ENCODE results near the gene MOG.
A peak's percentile ranks its signal among the peaks of the same experiment; 100 is the strongest.

Gene MOG

DNA sequence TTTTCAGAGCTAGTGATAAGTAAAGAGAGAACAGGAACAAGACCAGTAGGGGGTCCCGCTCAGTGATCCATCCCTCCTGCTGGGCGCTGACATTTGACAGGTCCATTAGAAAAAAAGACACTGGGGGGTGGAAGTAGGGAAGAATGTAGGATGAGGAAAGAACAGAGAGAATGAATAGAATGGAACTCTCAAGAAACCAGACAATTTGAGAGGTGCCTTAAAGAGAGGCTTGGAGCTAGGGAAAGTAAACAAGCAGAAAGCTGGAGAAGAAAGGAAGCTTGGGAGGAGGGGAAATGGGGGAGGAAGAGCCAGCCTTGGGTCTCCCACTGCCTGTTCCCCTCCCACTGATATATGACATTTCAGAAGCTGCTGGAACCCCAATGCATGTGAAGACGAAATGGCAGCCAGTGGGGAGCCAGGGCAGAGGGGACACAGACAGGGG, 32.4 kb upstream of the MOG start:
- H3K4me3 ChIP-seq (ENCODE audit: low read depth, low read length) = peak overlapping the region; percentile 17
- TF ChIP-seq, protein P1, sequence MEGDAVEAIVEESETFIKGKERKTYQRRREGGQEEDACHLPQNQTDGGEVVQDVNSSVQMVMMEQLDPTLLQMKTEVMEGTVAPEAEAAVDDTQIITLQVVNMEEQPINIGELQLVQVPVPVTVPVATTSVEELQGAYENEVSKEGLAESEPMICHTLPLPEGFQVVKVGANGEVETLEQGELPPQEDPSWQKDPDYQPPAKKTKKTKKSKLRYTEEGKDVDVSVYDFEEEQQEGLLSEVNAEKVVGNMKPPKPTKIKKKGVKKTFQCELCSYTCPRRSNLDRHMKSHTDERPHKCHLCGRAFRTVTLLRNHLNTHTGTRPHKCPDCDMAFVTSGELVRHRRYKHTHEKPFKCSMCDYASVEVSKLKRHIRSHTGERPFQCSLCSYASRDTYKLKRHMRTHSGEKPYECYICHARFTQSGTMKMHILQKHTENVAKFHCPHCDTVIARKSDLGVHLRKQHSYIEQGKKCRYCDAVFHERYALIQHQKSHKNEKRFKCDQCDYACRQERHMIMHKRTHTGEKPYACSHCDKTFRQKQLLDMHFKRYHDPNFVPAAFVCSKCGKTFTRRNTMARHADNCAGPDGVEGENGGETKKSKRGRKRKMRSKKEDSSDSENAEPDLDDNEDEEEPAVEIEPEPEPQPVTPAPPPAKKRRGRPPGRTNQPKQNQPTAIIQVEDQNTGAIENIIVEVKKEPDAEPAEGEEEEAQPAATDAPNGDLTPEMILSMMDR (conservative IDR thresholded peaks at IDR 0.05; ENCODE audit: low read depth, low read length) = no peak
- DNase-seq (ENCODE audit: low read depth) = peak; percentile 77

GRCh38 chr6:29625337-29625930, 31.5 kb upstream of the MOG start:
- DNase-seq (ENCODE audit: low read depth) = no peak
- TF ChIP-seq, protein P1 (conservative IDR thresholded peaks at IDR 0.05; ENCODE audit: low read depth, low read length) = no peak
- peak overlapping the region; percentile 10 for H3K4me3 ChIP-seq (ENCODE audit: low read depth, low read length)

DNA sequence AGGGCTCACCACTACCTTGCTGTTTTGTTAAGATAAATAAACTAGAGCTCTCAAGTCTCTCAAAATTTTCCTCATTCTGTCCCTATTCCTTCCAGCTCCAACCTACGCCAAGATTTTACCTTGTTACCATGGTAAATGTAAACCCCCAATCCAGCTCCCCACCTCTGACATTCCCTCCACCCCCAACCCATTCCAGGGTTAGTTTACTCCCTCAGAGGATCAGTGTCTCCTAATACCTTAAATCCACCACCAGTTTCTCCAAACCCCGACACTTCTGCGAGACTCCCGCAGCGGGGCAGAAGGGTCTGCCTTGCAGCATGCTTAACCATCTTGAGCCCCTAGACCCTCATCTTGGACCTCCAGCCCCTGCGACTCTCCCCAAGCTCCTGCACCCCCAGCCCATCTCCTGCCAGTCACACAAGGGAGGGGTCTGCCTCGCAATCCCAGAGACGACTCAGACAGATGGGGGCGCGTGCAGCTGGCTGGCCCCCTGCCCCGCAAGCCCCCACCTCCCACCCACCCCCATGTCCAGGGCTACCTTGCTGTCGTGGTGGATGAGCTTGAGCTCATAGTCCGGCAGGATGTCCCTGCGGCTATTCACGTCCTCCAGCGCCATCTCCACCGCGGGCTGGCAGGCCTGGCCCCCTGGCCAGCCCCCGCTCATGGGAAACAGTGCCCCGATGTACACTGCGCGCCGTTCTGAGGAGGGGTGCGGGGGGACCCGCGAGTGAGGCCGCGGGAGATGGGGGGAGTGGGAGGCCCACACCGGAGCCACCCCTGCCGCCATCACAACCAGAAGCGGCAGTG, 29.7 kb upstream of the MOG start:
- peak overlapping the region; percentile 78 for H3K4me3 ChIP-seq (ENCODE audit: low read depth, low read length)
- TF ChIP-seq, protein P1 (conservative IDR thresholded peaks at IDR 0.05; ENCODE audit: low read depth, low read length) = no peak
- DNase-seq (ENCODE audit: low read depth) = no peak

GRCh38 chr6:29627755-29628418, 29.0 kb upstream of the MOG start:
- peak; percentile 92 for DNase-seq (ENCODE audit: low read depth)
- H3K4me3 ChIP-seq (ENCODE audit: low read depth, low read length) = peak overlapping the region; percentile 78
- TF ChIP-seq, protein P1 (conservative IDR thresholded peaks at IDR 0.05; ENCODE audit: low read depth, low read length) = no peak

GRCh38 chr6:29628419-29629281, 28.2 kb upstream of the MOG start:
- TF ChIP-seq, protein P1 (conservative IDR thresholded peaks at IDR 0.05; ENCODE audit: low read depth, low read length) = peak; percentile 85
- peak overlapping the region; percentile 78 for H3K4me3 ChIP-seq (ENCODE audit: low read depth, low read length)
- peak; percentile 82 for DNase-seq (ENCODE audit: low read depth)

- TF ChIP-seq, protein P1 (conservative IDR thresholded peaks at IDR 0.05; ENCODE audit: low read depth, low read length) = no peak
- no peak overlapping the region for H3K4me3 ChIP-seq (ENCODE audit: low read depth, low read length)
- DNase-seq (ENCODE audit: low read depth) = no peak
Observed at GRCh38 chr6:29629571-29629970, 27.3 kb upstream of the MOG start.
